Anterior cingulate cortex (tissue), 58 donors: ENCODE measurements around the gene ACP3.

Experiments
- DNase-seq, 58 donors: peaks; one replicate each; lab custom pipeline; 2025; lab: John Stamatoyannopoulos, UW

The ACP3 gene

DNA sequence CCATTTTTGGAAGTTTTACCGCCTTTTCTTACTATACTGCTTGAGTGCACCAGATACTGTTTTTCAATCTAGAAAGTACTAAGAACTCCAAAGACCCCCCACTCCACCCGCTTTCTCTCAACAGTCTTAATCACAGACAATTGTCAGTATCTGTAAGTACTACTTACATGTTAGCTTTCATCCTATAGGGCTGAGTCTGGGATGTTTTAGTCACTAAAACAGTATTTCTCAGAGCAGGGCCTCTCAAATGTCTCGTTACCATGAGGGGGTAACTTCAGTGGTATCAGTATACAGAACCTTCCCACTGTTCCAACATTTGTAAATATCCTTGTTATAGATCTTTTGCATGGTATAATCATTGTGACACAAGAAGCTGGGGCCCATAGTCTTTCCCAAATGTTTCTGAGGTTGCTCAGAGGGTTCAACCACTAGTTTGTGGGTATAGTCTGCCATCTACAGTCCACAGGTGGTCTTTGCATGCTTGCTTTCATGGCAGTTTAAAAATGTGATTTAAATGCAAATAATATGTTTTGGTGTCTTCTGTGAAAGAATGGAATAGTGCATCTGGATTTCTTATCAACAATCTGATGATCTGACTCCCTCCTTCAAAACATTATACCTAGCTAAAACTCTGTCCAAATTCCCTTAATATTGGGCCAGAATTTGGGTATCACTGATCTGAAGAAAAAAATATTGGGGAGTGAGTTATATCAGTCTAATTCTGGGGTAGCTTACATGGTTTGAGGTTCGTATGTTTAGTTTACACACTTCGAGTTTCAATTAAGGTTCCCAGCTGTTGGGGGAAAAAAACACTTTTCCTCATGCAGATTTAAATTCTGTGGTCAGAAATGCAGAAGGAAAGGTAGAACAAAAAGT lies 82.1 kb downstream of the ACP3 start:
- DNase-seq = peak in 18 of 58 donors; percentile 2 to 64 (median 12)

DNA sequence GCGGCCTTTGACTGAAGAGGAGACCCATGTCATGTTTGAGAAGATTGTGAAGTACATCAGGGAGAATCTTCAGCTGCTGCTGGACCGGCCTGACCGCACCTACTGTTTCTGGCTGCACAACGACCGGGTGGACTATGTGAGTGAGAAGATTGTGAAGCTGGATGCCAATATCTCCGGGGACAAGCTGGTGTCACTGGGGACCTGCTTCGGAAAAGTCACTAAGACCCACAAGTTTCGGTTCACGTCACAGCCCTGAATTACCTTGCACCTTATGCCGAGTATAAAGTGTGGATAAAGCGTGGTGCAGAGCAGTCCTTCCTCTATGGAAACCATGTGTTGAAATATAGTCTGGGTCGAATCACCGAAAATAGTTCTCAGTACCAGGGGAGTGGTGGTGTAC lies 84.0 kb downstream of the ACP3 start:
- no peak for DNase-seq

DNA sequence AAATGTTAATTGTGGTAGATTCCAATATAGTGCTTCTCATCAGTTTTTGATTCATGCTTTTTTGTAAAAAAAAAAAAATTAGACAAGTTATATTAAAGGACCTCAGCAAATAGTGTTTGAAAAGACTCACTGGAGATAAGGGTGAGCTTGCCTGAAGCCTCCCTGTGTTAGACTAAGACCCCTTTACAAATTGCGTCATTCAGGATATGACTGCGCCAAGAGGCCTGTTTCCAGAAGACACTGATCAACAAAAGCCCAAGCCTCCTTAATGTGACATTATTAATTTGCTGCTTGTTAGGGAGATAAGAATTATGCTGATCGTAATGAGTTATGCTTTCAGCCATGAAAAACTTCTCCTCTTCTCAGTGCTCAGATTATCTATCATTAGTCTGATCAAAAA lies 87.1 kb downstream of the ACP3 start:
- no peak for DNase-seq

DNA sequence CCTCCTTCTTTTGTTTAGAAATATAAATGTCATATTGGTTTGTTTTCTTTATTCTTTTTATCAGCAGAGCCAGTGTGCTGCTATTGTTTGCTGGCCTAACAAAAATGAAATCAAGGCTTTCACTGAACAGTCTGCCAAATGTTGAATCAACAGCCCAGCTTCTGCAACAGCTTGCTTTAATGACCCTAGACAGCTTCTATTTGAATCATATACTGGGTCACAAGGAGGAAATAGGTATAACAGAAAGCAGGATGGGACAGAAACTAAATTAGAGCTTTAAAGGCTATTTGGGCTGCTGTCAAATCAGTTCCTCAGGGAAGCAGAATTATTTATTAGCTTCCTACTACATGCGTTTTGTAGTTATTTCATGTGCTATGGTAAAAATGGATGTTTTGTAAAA lies 88.0 kb downstream of the ACP3 start:
- no peak for DNase-seq

DNA sequence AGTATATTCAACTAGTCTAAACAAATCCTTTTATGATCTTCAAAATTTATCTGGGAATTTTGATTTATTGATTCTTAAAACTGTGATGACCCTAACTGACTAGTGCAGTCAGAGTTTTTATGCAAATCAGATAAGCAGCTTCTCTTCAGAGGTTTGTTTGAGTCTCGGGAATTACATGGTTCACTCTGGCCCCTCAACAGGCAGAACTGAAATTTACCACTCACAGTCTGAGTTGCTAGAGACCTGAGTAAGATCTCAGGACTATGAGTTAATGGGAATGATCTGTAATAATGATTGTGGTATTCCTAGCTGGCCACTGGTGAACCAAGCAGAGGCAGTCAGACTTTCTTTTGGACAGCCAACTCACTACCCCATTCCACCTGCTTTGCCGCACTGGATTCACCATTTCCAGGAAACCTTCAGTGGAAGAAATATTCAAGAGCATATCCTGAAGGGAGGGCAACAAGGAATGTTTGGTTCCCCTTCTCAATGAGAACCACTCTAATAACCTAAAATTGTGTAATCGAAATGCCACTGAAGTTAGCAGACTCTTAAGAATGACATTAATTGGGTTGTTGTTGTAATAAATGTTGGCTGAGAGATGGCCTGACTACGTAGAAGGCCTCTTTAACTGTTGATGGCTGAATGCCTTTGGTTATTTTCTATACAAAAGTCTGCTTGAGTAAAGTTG lies 88.5 kb downstream of the ACP3 start:
- no peak for DNase-seq

DNA sequence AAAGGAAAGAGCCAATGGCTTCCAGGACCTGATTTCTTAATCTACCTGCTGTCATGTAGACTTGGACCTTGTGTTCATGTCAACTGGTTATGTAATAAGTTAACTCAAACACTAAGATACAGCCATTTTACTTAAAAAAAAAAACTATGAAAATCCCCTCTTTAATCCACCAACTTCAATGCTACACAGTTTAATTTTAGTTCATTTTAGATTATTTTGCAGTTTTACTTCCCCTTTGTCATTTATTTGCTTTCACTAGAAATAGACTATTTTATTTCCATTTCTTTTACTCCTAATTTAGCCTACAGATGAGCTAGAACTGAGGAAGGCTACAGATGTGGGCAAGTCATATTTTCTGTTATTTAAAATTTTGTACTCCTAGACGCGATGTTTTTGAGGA lies 89.4 kb downstream of the ACP3 start:
- no peak for DNase-seq

DNA sequence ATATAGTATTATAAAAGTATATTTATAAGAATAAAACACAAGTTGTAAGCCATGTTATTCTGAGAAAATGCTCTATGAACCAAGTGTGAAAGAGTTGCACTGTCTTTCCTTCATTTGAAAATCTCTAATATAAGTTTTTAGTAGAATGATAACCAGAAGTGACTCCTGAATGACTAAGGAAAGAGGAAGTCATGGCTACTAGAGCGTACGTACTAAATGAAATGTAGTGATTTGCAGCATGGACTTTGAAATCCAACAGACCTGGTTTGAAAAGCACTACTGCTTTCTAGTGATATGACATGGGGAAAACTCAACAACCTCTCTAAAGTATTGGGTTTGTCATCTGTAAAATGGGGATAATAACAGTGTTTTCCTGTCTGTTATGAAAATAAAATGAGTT lies 89.8 kb downstream of the ACP3 start:
- no peak for DNase-seq
